Suprapubic skin (tissue), 4 donors: ENCODE measurements around the gene DAB2. TPM values are rescaled to one million over a fixed set of nuclear protein-coding genes. Genes with fewer than 3 reads are reported as not detected.

Source experiments
- DNase-seq, 2 donors: peaks; one replicate each; pipeline ENCODE4 v3.0.0-alpha.2; 2019; ENCODE audit warnings: low spot score in 2 of 2
- H3K27ac ChIP-seq: fragments of 200-600 bp; sonication (generic); one replicate; pipeline ENCODE4 v1.5.1; 2019
- H3K27me3 ChIP-seq: fragments of 200-600 bp; sonication (generic); one replicate; pipeline ENCODE4 v1.5.1; 2019
- H3K36me3 ChIP-seq: fragments of 200-600 bp; sonication (generic); one replicate; pipeline ENCODE4 v1.5.1; 2019
- H3K4me1 ChIP-seq: fragments of 200-600 bp; sonication (generic); one replicate; pipeline ENCODE4 v1.5.1; 2019
- H3K4me3 ChIP-seq: fragments of 200-600 bp; sonication (generic); one replicate; pipeline ENCODE4 v1.5.1; 2019; ENCODE audit warnings: mild to moderate bottlenecking
- H3K9me3 ChIP-seq: fragments of 200-600 bp; sonication (generic); one replicate; pipeline ENCODE4 v1.5.1; 2019
- EP300 ChIP-seq: sonication (generic); formaldehyde crosslinking; IDR thresholded peaks from one replicate; pipeline ENCODE4 v1.6.1; 2017; ENCODE audit warnings: antibody characterized with exemption
- POLR2A ChIP-seq, 2 donors: fragments of 450-650 bp; IDR thresholded peaks; one replicate each; pipeline ENCODE4 v1.6.1; 2017; ENCODE audit warnings: antibody characterized with exemption in 2 of 2, mild to moderate bottlenecking in 2 of 2, moderate library complexity in 2 of 2
- POLR2AphosphoS5 ChIP-seq, 3 donors: sonication (generic); formaldehyde crosslinking; IDR thresholded peaks; one replicate each; pipeline ENCODE4 v1.6.1; 2017; ENCODE audit warnings: antibody characterized with exemption in 3 of 3
- WGBS: methylation state at CpG from one replicate; pipeline ENCODE4 v1.1.5; 2018; 5-methylcytosine and 5-hydroxymethylcytosine counted together
- total RNA-seq, 4 donors: library from RNA; depleted of rRNA; stranded (reverse); fragments of >200 nt; gene quantifications; one replicate each; pipeline ENCODE4 v1.1.0, GENCODE V29; 2016
- TF ChIP-seq, protein P1 (sequence below), 2 donors: fragments of 200-600 bp in 1 of 2; fragments of 450-650 bp in 1 of 2; sonication (generic) in 1 of 2; IDR thresholded peaks; one replicate each; pipeline ENCODE4 v1.5.1; 2016 to 2019; ENCODE audit warnings: antibody characterized with exemption in 2 of 2, mild to moderate bottlenecking in 1 of 2, moderate library complexity in 1 of 2

DAB2 gene
- total RNA-seq, 4 donors from 2014 or later: 7.1 to 30.6 (median 11.7) TPM

DNA sequence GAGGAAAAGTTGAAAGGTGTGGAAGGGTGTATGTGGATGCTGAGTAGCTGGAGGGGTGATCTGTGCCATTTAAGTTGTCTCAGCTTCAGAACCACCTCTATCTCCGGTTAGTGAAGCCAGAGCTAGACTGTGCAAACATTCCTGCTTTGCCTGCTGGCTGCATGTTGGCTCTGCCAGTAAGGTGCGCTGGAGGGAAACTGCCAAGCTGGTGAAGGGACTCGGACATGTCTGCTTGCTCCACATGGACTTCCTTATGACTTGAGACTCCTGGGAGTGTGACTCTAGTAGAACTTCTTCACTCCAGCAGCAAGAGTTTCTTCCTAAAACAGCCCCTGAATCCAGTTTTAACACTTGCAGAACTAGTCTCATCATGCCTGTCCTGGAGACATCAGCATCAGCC, 27.9 kb downstream of the DAB2 start:
- peak overlapping the region; percentile 16 for H3K27ac ChIP-seq
- no peaks in the 10 kb centered on the region for H3K27me3 ChIP-seq
- no peaks in the 10 kb centered on the region for H3K9me3 ChIP-seq
- H3K4me1 ChIP-seq: peaks cover 38% of the 10 kb centered on the region
- TF ChIP-seq EP300 (no peak), POLR2A (IDR thresholded peaks at IDR 0.05) (no peak), POLR2AphosphoS5 (IDR thresholded peaks at IDR 0.05) (no peak)
- TF ChIP-seq, protein P1, sequence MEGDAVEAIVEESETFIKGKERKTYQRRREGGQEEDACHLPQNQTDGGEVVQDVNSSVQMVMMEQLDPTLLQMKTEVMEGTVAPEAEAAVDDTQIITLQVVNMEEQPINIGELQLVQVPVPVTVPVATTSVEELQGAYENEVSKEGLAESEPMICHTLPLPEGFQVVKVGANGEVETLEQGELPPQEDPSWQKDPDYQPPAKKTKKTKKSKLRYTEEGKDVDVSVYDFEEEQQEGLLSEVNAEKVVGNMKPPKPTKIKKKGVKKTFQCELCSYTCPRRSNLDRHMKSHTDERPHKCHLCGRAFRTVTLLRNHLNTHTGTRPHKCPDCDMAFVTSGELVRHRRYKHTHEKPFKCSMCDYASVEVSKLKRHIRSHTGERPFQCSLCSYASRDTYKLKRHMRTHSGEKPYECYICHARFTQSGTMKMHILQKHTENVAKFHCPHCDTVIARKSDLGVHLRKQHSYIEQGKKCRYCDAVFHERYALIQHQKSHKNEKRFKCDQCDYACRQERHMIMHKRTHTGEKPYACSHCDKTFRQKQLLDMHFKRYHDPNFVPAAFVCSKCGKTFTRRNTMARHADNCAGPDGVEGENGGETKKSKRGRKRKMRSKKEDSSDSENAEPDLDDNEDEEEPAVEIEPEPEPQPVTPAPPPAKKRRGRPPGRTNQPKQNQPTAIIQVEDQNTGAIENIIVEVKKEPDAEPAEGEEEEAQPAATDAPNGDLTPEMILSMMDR (IDR thresholded peaks at IDR 0.05): no peak
- no peak overlapping the region for H3K4me3 ChIP-seq
- DNase-seq: no peak
- peaks cover 5% of the 10 kb centered on the region for H3K36me3 ChIP-seq
- WGBS: 96% methylated on average over 3 of the region's 3 CpGs

DNA sequence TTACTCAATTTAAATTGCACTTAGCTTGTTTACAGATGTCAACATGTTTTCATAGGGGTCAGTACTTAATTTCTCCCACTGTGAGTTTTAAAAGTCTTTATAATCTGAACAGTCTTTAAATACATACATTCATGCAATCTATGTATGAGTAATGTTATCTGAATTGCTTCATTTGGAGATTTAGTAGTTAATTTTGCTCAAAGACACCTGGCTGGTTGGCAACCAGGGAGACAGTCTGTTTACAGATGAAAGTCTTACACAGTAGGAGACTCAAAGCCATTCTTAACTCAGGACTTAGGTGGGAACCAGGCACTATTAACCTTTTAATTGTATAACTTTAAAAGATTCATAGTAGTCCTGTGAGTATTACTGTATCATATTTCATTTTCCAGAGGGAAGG, 29.3 kb downstream of the DAB2 start:
- Histone ChIP-seq H3K36me3 (peaks cover 15% of the 10 kb centered on the region), H3K9me3 (no peaks in the 10 kb centered on the region), H3K4me3 (no peak overlapping the region), H3K27me3 (no peaks in the 10 kb centered on the region), H3K4me1 (peaks cover 27% of the 10 kb centered on the region), H3K27ac (peak overlapping the region; percentile 42)
- no peak for DNase-seq
- TF ChIP-seq POLR2A (IDR thresholded peaks at IDR 0.05) (no peak), EP300 (no peak), POLR2AphosphoS5 (IDR thresholded peaks at IDR 0.05) (no peak)
- TF ChIP-seq, protein P1 (IDR thresholded peaks at IDR 0.05): no peak

DNA sequence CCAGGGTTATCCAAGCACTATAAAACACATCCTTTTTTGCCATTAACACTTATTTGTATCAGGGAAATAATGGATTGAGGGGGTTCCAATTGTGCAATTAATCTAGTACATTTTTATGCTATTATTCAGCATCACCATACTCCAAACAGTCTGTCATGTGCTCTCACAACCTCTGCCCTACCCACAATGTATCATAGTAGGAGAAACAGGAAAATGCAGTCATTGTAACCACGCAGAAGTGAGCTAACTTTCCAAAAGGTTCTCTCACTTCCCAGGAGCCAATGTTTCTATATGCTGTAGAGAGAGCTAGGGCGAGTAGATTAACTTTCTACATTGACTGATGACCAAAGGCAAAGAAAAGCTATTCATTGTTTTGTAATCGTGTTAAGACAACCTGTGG, 29.8 kb downstream of the DAB2 start:
- peaks cover 25% of the 10 kb centered on the region for H3K4me1 ChIP-seq
- 47% methylated on average over 3 of the region's 3 CpGs for WGBS
- H3K4me3 ChIP-seq: no peak overlapping the region
- H3K36me3 ChIP-seq: peaks cover 18% of the 10 kb centered on the region
- no peaks in the 10 kb centered on the region for H3K27me3 ChIP-seq
- peak overlapping the region; percentile 42 for H3K27ac ChIP-seq
- DNase-seq: no peak
- no peaks in the 10 kb centered on the region for H3K9me3 ChIP-seq
- peak in 1 of 2 donors; percentile 28 for TF ChIP-seq POLR2A (IDR thresholded peaks at IDR 0.05)
- no peak for TF ChIP-seq EP300
- TF ChIP-seq POLR2AphosphoS5 (IDR thresholded peaks at IDR 0.05): no peak
- TF ChIP-seq, protein P1 (IDR thresholded peaks at IDR 0.05): no peak

DNA sequence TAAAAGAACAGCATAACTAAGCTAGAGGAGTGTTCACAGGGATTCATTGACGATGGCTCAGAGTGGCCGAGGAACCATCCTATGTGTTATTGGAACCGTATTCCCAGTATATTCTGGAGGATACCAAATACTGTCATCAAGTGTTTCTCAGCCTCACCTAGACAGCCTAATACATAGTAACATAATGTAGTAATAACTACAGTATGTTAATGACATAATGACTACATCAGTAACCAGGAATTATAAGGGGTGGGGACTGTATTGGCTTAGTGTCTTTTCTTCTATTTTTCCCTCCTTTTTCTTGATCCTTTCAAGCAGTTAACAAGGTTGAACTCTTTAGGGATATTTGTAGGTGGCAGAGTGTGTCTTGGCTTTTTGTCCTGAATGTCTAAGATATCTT, 33.8 kb downstream of the DAB2 start:
- H3K27ac ChIP-seq: no peak overlapping the region
- H3K27me3 ChIP-seq: no peaks in the 10 kb centered on the region
- TF ChIP-seq POLR2AphosphoS5 (IDR thresholded peaks at IDR 0.05) (no peak), POLR2A (IDR thresholded peaks at IDR 0.05) (no peak), EP300 (no peak)
- TF ChIP-seq, protein P1 (IDR thresholded peaks at IDR 0.05): no peak
- H3K4me3 ChIP-seq: no peak overlapping the region
- no peaks in the 10 kb centered on the region for H3K9me3 ChIP-seq
- peaks cover 27% of the 10 kb centered on the region for H3K36me3 ChIP-seq
- H3K4me1 ChIP-seq: peaks cover 5% of the 10 kb centered on the region
- no peak for DNase-seq
- WGBS: 86% methylated on average over 3 of the region's 3 CpGs

DNA sequence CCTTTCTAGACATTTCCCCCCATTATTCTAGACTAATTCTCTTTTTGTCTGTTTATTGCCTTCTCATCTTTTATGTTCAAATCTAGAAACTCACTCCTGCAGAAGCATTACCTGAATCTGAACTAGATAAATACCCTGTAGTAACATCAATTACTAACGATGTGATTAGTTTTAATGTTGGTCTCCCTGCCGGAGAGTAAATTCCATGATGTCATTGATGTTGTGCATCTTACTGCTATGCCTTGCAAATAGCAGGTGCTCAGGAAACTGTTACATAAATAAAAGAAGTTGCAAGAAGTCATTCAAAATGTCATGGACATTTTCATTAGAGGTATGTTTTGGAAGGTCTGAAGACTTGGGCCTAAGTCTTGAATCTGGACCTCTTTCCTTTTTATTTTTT, 37.5 kb downstream of the DAB2 start:
- Histone ChIP-seq H3K4me3 (no peak overlapping the region), H3K27me3 (no peaks in the 10 kb centered on the region), H3K36me3 (peaks cover 46% of the 10 kb centered on the region), H3K27ac (no peak overlapping the region), H3K4me1 (no peaks in the 10 kb centered on the region), H3K9me3 (no peaks in the 10 kb centered on the region)
- WGBS: 81% methylated on average over 2 of the region's 2 CpGs
- TF ChIP-seq POLR2A (IDR thresholded peaks at IDR 0.05) (no peak), POLR2AphosphoS5 (IDR thresholded peaks at IDR 0.05) (no peak), EP300 (no peak)
- TF ChIP-seq, protein P1 (IDR thresholded peaks at IDR 0.05): no peak
- DNase-seq: no peak
